GM12864 (cell line): Measurements from ENCODE around the gene RAI1.

ENCODE experiments used
- DNase-seq: peaks from one replicate; pipeline ENCODE4 v3.0.0-alpha.2; 2011; ENCODE audit warnings: low read depth
- H3K4me3 ChIP-seq: 2 replicates; pipeline ENCODE4 v1.5.1; 2011; ENCODE audit warnings: mild to moderate bottlenecking, low read depth, low read length, control low read depth
- CTCF ChIP-seq: IDR thresholded peaks from 2 replicates; pipeline ENCODE4 v1.5.1; 2011; ENCODE audit warnings: low read depth, mild to moderate bottlenecking, moderate library complexity, low read length, control low read depth, inconsistent platforms; ENCODE audit errors: missing control alignments

The RAI1 gene

GRCh38 chr17:17714261-17714866 is 33.1 kb downstream of the RAI1 start:
- no peak for TF ChIP-seq CTCF
- H3K4me3 ChIP-seq, result no peak overlapping the region
- DNase-seq, result no peak

- no peak for DNase-seq
- no peak overlapping the region for H3K4me3 ChIP-seq
- no peak for TF ChIP-seq CTCF
Observed at GRCh38 chr17:17714879-17715278, 33.6 kb downstream of the RAI1 start.

- no peak for TF ChIP-seq CTCF
- no peak overlapping the region for H3K4me3 ChIP-seq
- DNase-seq, result no peak
Observed at GRCh38 chr17:17716837-17717523, 35.7 kb downstream of the RAI1 start.

- TF ChIP-seq CTCF, result no peak
- no peak overlapping the region for H3K4me3 ChIP-seq
- DNase-seq, result no peak
Observed at GRCh38 chr17:17718251-17718650, 37.0 kb downstream of the RAI1 start.

GRCh38 chr17:17719199-17719940 is 38.1 kb downstream of the RAI1 start:
- no peak for TF ChIP-seq CTCF
- no peak for DNase-seq
- H3K4me3 ChIP-seq, result no peak overlapping the region

GRCh38 chr17:17719966-17720543 is 38.8 kb downstream of the RAI1 start:
- H3K4me3 ChIP-seq, result no peak overlapping the region
- no peak for DNase-seq
- no peak for TF ChIP-seq CTCF
